ENCODE results near the gene CREB5.
"Not testable (repeated sequence)": the region's sequence is repeated elsewhere in the genome, so short reads cannot be mapped to it uniquely, and the experiment has no call there.

CREB5 gene

DNA sequence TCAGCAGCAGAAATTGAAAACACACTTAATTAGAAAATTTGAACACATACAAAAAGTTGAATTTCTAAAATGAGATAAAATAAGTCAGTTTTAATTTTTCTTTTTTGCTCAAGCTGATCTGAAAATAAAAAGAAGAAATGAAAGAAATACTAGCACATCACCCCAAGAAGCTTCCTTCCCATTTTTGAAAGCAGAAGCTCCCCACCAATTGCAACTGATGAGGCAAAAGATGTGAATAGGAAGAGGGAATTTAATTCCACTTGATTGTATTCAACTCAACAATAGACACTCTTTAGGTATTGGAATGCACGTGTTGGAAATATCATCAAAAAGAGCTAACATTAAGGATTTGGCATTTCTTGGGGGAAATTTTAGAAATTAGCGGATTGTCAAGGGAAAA is 370.0 kb downstream of the CREB5 start:
- Histone ChIP-seq H3K9me3 (ENCODE audit: insufficient read depth, low read depth, low read length) (no peaks in the 10 kb centered on the region), H3K9me2 (replicated peaks; ENCODE audit: low read depth, low read length) (no peaks in the 10 kb centered on the region; the same call in 1 of the 2 replicates), H3K27me3 (ENCODE audit: insufficient read depth, low read length, poor library complexity, severe bottlenecking) (no peaks in the 10 kb centered on the region), H3K4me2 (ENCODE audit: low read depth, low read length, poor library complexity, severe bottlenecking) (no peak overlapping the region), H3F3A (ENCODE audit: low read depth) (no peaks in the 10 kb centered on the region), H2AFZ (ENCODE audit: low read length) (no peak overlapping the region), H3K36me3 (ENCODE audit: insufficient read depth, low read length) (no peaks in the 10 kb centered on the region), H3K4me1 (ENCODE audit: insufficient read depth, low read length, poor library complexity, severe bottlenecking) (no peaks in the 10 kb centered on the region), H3K4me3 (ENCODE audit: low read length, poor library complexity, severe bottlenecking) (no peak overlapping the region), H4K20me1 (ENCODE audit: insufficient read depth, low read length, poor library complexity, severe bottlenecking) (no peaks in the 10 kb centered on the region), H3K9ac (ENCODE audit: low read depth, low read length, poor library complexity, severe bottlenecking) (no peak overlapping the region), H3K79me2 (ENCODE audit: insufficient read depth, low read length) (no peaks in the 10 kb centered on the region)
- TF ChIP-seq EZH2phosphoT487 (IDR thresholded peaks at IDR 0.05; ENCODE audit: borderline replicate concordance) (no peak), CTCF (conservative IDR thresholded peaks at IDR 0.05; ENCODE audit: low read length) (no peak)

DNA sequence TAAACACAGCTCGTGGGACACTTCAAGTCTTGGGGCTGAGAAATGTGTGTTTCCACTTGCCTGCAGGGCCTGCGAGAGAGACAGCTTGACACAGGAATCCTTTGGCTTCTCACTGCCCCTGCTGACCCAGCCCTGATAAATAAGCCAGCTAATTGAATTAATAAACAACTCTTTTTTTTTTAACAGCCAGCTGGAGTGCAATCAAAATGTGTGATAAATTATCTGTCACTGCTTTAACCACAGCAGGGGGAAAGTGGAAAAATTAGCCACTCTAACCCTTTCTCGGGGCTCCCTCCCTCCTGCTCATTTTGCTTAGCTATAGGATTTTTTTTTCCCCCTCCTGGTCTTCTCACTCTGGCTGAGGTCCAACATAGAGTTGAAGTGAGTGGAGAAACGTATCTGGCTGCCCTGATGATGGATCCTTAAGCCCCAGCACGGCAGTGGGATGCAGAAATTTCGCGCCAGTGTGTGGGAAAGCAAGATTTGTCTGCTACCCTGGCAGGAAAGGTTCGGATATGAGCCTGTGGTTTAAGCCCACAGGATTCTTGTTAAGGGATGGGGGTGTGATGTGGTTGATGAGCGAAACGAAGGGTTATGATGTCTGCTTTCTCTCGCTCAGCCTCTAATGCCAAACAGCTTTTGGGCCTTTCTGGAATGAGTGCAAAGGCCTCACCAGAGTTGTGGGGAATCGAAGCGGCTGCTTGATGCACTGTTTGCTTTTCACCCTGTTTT is 372.0 kb downstream of the CREB5 start:
- H3K9me2 ChIP-seq (replicated peaks; ENCODE audit: low read depth, low read length), result no peaks in the 10 kb centered on the region
- no peak overlapping the region for H2AFZ ChIP-seq (ENCODE audit: low read length)
- TF ChIP-seq EZH2phosphoT487 (IDR thresholded peaks at IDR 0.05; ENCODE audit: borderline replicate concordance), result no peak
- no peak for TF ChIP-seq CTCF (conservative IDR thresholded peaks at IDR 0.05; ENCODE audit: low read length)
- H3K79me2 ChIP-seq (ENCODE audit: insufficient read depth, low read length), result no peaks in the 10 kb centered on the region
- no peak overlapping the region for H3K4me2 ChIP-seq (ENCODE audit: low read depth, low read length, poor library complexity, severe bottlenecking)
- H3K9me3 ChIP-seq (ENCODE audit: insufficient read depth, low read depth, low read length), result no peaks in the 10 kb centered on the region
- no peak overlapping the region for H3K9ac ChIP-seq (ENCODE audit: low read depth, low read length, poor library complexity, severe bottlenecking)
- no peaks in the 10 kb centered on the region for H3K36me3 ChIP-seq (ENCODE audit: insufficient read depth, low read length)
- no peaks in the 10 kb centered on the region for H3K27me3 ChIP-seq (ENCODE audit: insufficient read depth, low read length, poor library complexity, severe bottlenecking)
- no peak overlapping the region for H3K4me3 ChIP-seq (ENCODE audit: low read length, poor library complexity, severe bottlenecking)
- H3K4me1 ChIP-seq (ENCODE audit: insufficient read depth, low read length, poor library complexity, severe bottlenecking), result no peaks in the 10 kb centered on the region
- H3F3A ChIP-seq (ENCODE audit: low read depth), result no peaks in the 10 kb centered on the region
- H4K20me1 ChIP-seq (ENCODE audit: insufficient read depth, low read length, poor library complexity, severe bottlenecking), result no peaks in the 10 kb centered on the region

DNA sequence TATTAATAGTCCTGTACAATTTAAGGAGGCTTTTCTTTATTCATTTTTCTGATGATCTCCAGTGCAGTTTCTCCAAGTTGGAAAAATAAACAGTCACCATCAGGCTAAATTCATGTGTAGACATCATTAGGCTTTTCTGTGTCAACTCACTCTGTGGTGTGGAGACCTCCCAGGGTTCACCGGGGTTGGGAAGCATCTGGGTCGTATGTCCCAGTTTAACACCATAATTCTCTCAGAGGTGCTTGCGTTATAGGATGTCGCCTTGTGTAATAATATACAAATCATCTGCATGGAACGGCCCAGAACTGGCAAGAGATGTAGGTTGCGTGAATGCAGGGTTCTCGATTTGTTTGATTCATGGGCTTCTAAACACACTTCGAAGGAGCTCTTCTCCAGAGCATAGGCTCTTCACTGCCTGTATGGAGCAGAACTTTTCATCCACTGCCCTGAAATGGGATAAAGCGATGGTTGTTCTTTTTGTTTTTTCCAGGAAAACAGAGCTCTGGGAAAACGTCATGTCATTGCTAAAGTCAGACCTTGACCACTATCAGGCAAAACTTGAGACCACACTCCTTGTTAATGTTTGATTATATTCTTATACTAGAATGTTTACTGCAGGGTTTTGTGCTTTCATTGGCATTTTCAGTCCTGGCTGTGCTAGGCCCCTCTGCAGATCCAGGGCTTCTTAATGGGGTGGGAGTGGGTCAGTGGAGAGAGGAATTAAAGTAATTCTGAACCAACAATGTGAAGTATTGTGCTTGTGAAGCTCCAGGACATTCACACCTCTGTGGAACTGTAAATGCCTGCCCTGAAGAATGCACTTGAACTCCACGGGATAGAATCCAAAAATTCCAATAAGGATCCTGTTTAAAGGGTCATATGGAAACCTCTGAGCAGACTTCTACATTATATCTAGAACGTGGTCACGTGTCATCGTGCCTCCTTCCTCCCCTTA is 373.0 kb downstream of the CREB5 start:
- H3K9me2 ChIP-seq (replicated peaks; ENCODE audit: low read depth, low read length), result no peaks in the 10 kb centered on the region
- no peak overlapping the region for H3K4me3 ChIP-seq (ENCODE audit: low read length, poor library complexity, severe bottlenecking)
- no peaks in the 10 kb centered on the region for H3K79me2 ChIP-seq (ENCODE audit: insufficient read depth, low read length)
- H4K20me1 ChIP-seq (ENCODE audit: insufficient read depth, low read length, poor library complexity, severe bottlenecking), result no peaks in the 10 kb centered on the region
- no peak overlapping the region for H3K4me2 ChIP-seq (ENCODE audit: low read depth, low read length, poor library complexity, severe bottlenecking)
- H3K27me3 ChIP-seq (ENCODE audit: insufficient read depth, low read length, poor library complexity, severe bottlenecking), result no peaks in the 10 kb centered on the region
- H3K9me3 ChIP-seq (ENCODE audit: insufficient read depth, low read depth, low read length), result no peaks in the 10 kb centered on the region
- no peak overlapping the region for H3K9ac ChIP-seq (ENCODE audit: low read depth, low read length, poor library complexity, severe bottlenecking)
- no peaks in the 10 kb centered on the region for H3K36me3 ChIP-seq (ENCODE audit: insufficient read depth, low read length)
- no peaks in the 10 kb centered on the region for H3K4me1 ChIP-seq (ENCODE audit: insufficient read depth, low read length, poor library complexity, severe bottlenecking)
- TF ChIP-seq CTCF (conservative IDR thresholded peaks at IDR 0.05; ENCODE audit: low read length) (no peak), EZH2phosphoT487 (IDR thresholded peaks at IDR 0.05; ENCODE audit: borderline replicate concordance) (no peak)
- no peak overlapping the region for H2AFZ ChIP-seq (ENCODE audit: low read length)
- no peaks in the 10 kb centered on the region for H3F3A ChIP-seq (ENCODE audit: low read depth)

DNA sequence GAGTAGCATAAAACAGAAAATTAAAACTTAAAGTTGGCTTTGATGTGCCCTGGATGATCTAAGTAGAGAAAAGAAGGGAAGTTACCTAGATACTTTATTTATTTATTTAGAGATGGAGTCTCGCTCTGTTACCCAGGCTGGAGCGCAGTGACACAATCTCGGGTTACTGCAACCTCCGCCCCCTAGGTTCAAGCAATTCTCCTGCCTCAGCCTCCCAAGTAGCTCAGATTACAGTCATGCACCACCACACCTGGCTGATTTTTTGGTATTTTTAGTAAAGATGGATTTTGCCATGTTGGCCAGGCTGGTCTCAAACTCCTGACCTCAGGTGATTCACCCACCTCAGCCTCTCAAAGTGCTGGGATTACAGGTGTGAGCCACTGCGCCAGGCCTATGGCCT is 373.8 kb downstream of the CREB5 start:
- H3K4me1 ChIP-seq (ENCODE audit: insufficient read depth, low read length, poor library complexity, severe bottlenecking); H3K4me2 ChIP-seq (ENCODE audit: low read depth, low read length, poor library complexity, severe bottlenecking): not testable (repeated sequence)

More for the DNA sequence above, 373.8 kb downstream of the CREB5 start:
- H4K20me1 ChIP-seq (ENCODE audit: insufficient read depth, low read length, poor library complexity, severe bottlenecking); H3K9ac ChIP-seq (ENCODE audit: low read depth, low read length, poor library complexity, severe bottlenecking); H3K27me3 ChIP-seq (ENCODE audit: insufficient read depth, low read length, poor library complexity, severe bottlenecking); H3K79me2 ChIP-seq (ENCODE audit: insufficient read depth, low read length); H3K9me2 ChIP-seq (replicated peaks; ENCODE audit: low read depth, low read length); H3K36me3 ChIP-seq (ENCODE audit: insufficient read depth, low read length); H3K4me3 ChIP-seq (ENCODE audit: low read length, poor library complexity, severe bottlenecking); H2AFZ ChIP-seq (ENCODE audit: low read length); H3F3A ChIP-seq (ENCODE audit: low read depth); H3K9me3 ChIP-seq (ENCODE audit: insufficient read depth, low read depth, low read length): not testable (repeated sequence)

Data from Loucy (cell line).